GM18508 (cell line): ENCODE measurements around the gene HLA-B.

ENCODE experiments used
- ATAC-seq: cut with Tn5 transposase; IDR thresholded peaks from one replicate; pipeline ENCODE4 v1.9.1; 2021; ENCODE audit warnings: moderate number of reproducible peaks; ENCODE audit not compliant: insufficient read depth, unreplicated experiment

The HLA-B gene

GRCh38 chr6:31309641-31310040, 47.3 kb downstream of the HLA-B start:
- ATAC-seq = no peak

DNA sequence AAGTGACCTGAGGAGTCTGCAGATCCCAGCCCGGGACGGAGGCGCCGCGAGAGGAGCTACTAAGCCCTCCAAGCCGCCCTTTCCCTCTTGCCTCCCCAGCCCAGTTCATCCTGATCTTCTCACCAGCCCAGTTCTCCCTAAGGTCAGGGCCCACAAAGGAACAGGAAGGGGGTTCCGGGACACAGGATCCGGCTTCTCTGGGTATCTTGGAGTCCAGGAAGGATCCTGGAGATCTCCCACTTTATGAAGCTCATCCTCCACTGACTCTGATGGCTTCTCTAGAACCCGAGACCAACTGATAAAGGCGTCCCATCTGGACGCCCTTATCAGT, 48.2 kb downstream of the HLA-B start:
- no peak for ATAC-seq

- no peak for ATAC-seq
Measured at GRCh38 chr6:31308050-31308844, 48.7 kb downstream of the HLA-B start.

DNA sequence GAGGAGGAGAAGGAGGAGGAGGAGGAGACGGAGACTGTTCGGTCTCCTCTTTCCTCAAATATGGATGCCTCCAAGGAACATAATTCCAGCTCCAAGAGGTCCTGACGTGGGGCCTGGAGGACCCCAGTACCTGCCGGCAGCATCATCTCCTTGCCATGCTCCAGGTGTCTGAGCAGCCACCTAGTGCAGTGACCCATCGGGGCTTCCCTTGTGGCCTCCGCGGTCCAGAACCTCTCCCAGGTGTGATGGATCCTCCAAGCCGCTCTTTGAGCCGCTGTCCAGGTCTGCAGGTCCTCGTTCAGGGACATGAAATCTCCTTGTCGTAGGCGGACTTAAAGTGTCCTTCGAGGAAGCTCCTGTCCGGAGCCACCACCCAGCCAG, 49.3 kb downstream of the HLA-B start:
- ATAC-seq = no peak

- no peak for ATAC-seq
Measured at GRCh38 chr6:31305703-31306219, 51.2 kb downstream of the HLA-B start.

- no peak for ATAC-seq
Measured at GRCh38 chr6:31304683-31305082, 52.3 kb downstream of the HLA-B start.
